GM20000 (cell line): ENCODE results near the gene AHNAK2.
A peak's percentile ranks its signal among the peaks of the same experiment; 100 is the strongest.
"Not testable (repeated sequence)": the region's sequence is repeated elsewhere in the genome, so short reads cannot be mapped to it uniquely, and the experiment has no call there.

Experiments
- DNase-seq: peaks from one replicate; pipeline ENCODE4 v3.0.0; 2012; ENCODE audit warnings: low spot score
- CTCF ChIP-seq: IDR thresholded peaks from 2 replicates; pipeline ENCODE4 v1.5.1; 2012; ENCODE audit warnings: mild to moderate bottlenecking, control low read depth; ENCODE audit errors: extremely low read depth, missing control alignments

The AHNAK2 gene

GRCh38 chr14:104917993-104918392, 60.2 kb downstream of the AHNAK2 start:
- no peak for DNase-seq
- no peak for TF ChIP-seq CTCF

- DNase-seq, result no peak
- TF ChIP-seq CTCF, result no peak
Observed at GRCh38 chr14:104917116-104917515, 61.1 kb downstream of the AHNAK2 start.

- DNase-seq, result no peak
Observed at GRCh38 chr14:104913435-104913834, 64.7 kb downstream of the AHNAK2 start.

GRCh38 chr14:104912053-104912452, 66.1 kb downstream of the AHNAK2 start:
- DNase-seq, result no peak
- TF ChIP-seq CTCF, result no peak

More at GRCh38 chr14:104913435-104913834, 64.7 kb downstream of the AHNAK2 start:
- TF ChIP-seq CTCF, result no peak

- TF ChIP-seq CTCF, result no peak
- DNase-seq, result no peak
Observed at GRCh38 chr14:104908303-104908702, 69.9 kb downstream of the AHNAK2 start.

GRCh38 chr14:104905579-104905933, 72.6 kb downstream of the AHNAK2 start:
- DNase-seq, result not testable (repeated sequence)

- peak; percentile 38 for DNase-seq
Observed at GRCh38 chr14:104904650-104905578, 73.3 kb downstream of the AHNAK2 start.

GRCh38 chr14:104903990-104904389, 74.2 kb downstream of the AHNAK2 start:
- DNase-seq, result no peak
- TF ChIP-seq CTCF, result no peak
